Kidney tubule cell (primary cell): ENCODE measurements around the gene MR1.
"Not testable (repeated sequence)": the region's sequence is repeated elsewhere in the genome, so short reads cannot be mapped to it uniquely, and the experiment has no call there.

Experiments used
- DNase-seq: peaks from one replicate; pipeline ENCODE4 v3.0.0-alpha.2; 2018; ENCODE audit warnings: low spot score

MR1 gene

GRCh38 chr1:181032535-181032934 is 1.2 kb upstream of the MR1 start:
- no peak for DNase-seq

- DNase-seq, result peak; percentile 53
Measured at GRCh38 chr1:181033128-181033798, 520 bp upstream of the MR1 start.

GRCh38 chr1:181035210-181035609 is 1.4 kb downstream of the MR1 start:
- DNase-seq, result not testable (repeated sequence)

GRCh38 chr1:181036107-181036836 is 2.5 kb downstream of the MR1 start:
- no peak for DNase-seq

GRCh38 chr1:181037386-181037785 is 3.6 kb downstream of the MR1 start:
- DNase-seq, result no peak

- peak; percentile 78 for DNase-seq
Measured at GRCh38 chr1:181038399-181038873, 4.7 kb downstream of the MR1 start.

- no peak for DNase-seq
Measured at GRCh38 chr1:181040284-181040865, 6.6 kb downstream of the MR1 start.

- DNase-seq, result no peak
Measured at GRCh38 chr1:181043025-181043888, 9.5 kb downstream of the MR1 start.

GRCh38 chr1:181044449-181044966 is 10.7 kb downstream of the MR1 start:
- DNase-seq, result peak; percentile 81

GRCh38 chr1:181045946-181046345 is 12.2 kb downstream of the MR1 start:
- not testable (repeated sequence) for DNase-seq

GRCh38 chr1:181049378-181049777 is 15.6 kb downstream of the MR1 start:
- DNase-seq, result no peak

GRCh38 chr1:181050922-181051321 is 17.1 kb downstream of the MR1 start:
- DNase-seq, result no peak

GRCh38 chr1:181056560-181056959 is 22.8 kb downstream of the MR1 start:
- DNase-seq, result no peak

GRCh38 chr1:181057079-181057478 is 23.3 kb downstream of the MR1 start:
- DNase-seq, result no peak

GRCh38 chr1:181059435-181059834 is 25.7 kb downstream of the MR1 start:
- no peak for DNase-seq

- no peak for DNase-seq
Measured at GRCh38 chr1:181060066-181060465, 26.3 kb downstream of the MR1 start.

GRCh38 chr1:181060947-181061346 is 27.2 kb downstream of the MR1 start:
- DNase-seq, result not testable (repeated sequence)

- DNase-seq, result no peak
Measured at GRCh38 chr1:181061487-181061886, 27.7 kb downstream of the MR1 start.

- DNase-seq, result no peak
Measured at GRCh38 chr1:181061891-181062835, 28.4 kb downstream of the MR1 start.

- DNase-seq, result no peak
Measured at GRCh38 chr1:181062836-181063428, 29.1 kb downstream of the MR1 start.
